H9 (cell line): Measurements from ENCODE around the gene ATF6. TPM values are rescaled to one million over a fixed set of nuclear protein-coding genes. Genes with fewer than 3 reads are reported as not detected.

ENCODE experiments used
- DNase-seq: peaks from one replicate; pipeline ENCODE4 v3.0.0-alpha.2; 2017
- H2AFZ ChIP-seq: one replicate; pipeline ENCODE4 v1.6.1; 2013; ENCODE audit warnings: mild to moderate bottlenecking, low read length, control low read depth, moderate library complexity
- H2AK5ac ChIP-seq: 2 replicates; pipeline ENCODE4 v1.6.1; 2013; ENCODE audit warnings: low read length, control low read depth, mixed read lengths; ENCODE audit not compliant: insufficient read length
- H2BK120ac ChIP-seq: one replicate; pipeline ENCODE4 v1.6.1; 2013; ENCODE audit warnings: low read depth, mild to moderate bottlenecking, low read length, control low read depth, inconsistent platforms; ENCODE audit not compliant: poor library complexity, severe bottlenecking
- H2BK12ac ChIP-seq: 2 replicates; pipeline ENCODE4 v1.6.1; 2013; ENCODE audit warnings: low read length, control low read depth, mixed read lengths, low read depth; ENCODE audit not compliant: insufficient read length
- H2BK15ac ChIP-seq: 2 replicates; pipeline ENCODE4 v1.6.1; 2013; ENCODE audit warnings: low read depth, low read length, control low read depth
- H2BK20ac ChIP-seq: one replicate; pipeline ENCODE4 v1.6.1; 2013; ENCODE audit warnings: low read depth, mild to moderate bottlenecking, low read length, control low read depth, inconsistent platforms; ENCODE audit not compliant: poor library complexity, severe bottlenecking
- H2BK5ac ChIP-seq: 2 replicates; pipeline ENCODE4 v1.6.1; 2013; ENCODE audit warnings: low read length, control low read depth, mixed read lengths; ENCODE audit not compliant: insufficient read length
- H3K14ac ChIP-seq: 2 replicates; pipeline ENCODE4 v1.6.1; 2013; ENCODE audit warnings: low read length, control low read depth; ENCODE audit not compliant: insufficient read depth
- H3K18ac ChIP-seq: 2 replicates; pipeline ENCODE4 v1.6.1; 2013; ENCODE audit warnings: low read depth, mild to moderate bottlenecking, mixed read lengths, low read length, control low read depth; ENCODE audit not compliant: insufficient read length
- H3K23ac ChIP-seq: 2 replicates; pipeline ENCODE4 v1.6.1; 2013; ENCODE audit warnings: low read length, control low read depth, mixed read lengths, low read depth; ENCODE audit not compliant: insufficient read length
- H3K23me2 ChIP-seq: 2 replicates; pipeline ENCODE4 v1.6.1; 2013; ENCODE audit warnings: low read depth, mild to moderate bottlenecking, mixed read lengths, low read length, control low read depth; ENCODE audit not compliant: insufficient read length, poor library complexity, severe bottlenecking
- H3K27ac ChIP-seq: 2 replicates; pipeline ENCODE4 v1.5.1; 2013; ENCODE audit warnings: low read length, control low read depth, mixed read lengths, low read depth; ENCODE audit not compliant: insufficient read length
- H3K27me3 ChIP-seq: 2 replicates; pipeline ENCODE4 v1.6.1; 2013; ENCODE audit warnings: low read length, control low read depth, inconsistent platforms; ENCODE audit not compliant: insufficient read depth
- H3K4ac ChIP-seq: 2 replicates; pipeline ENCODE4 v1.6.1; 2013; ENCODE audit warnings: low read depth, mild to moderate bottlenecking, control low read depth, inconsistent platforms, low read length, moderate library complexity
- H3K4me1 ChIP-seq: 2 replicates; pipeline ENCODE4 v1.6.1; 2013; ENCODE audit warnings: low read length, control low read depth, inconsistent platforms; ENCODE audit not compliant: insufficient read depth
- H3K4me2 ChIP-seq: 2 replicates; pipeline ENCODE4 v1.6.1; 2013; ENCODE audit warnings: low read length, control low read depth, mixed read lengths; ENCODE audit not compliant: insufficient read length, insufficient read depth
- H3K56ac ChIP-seq: 2 replicates; pipeline ENCODE4 v1.6.1; 2013; ENCODE audit warnings: low read depth, mild to moderate bottlenecking, mixed read lengths, low read length, control low read depth; ENCODE audit not compliant: insufficient read length
- H3K79me1 ChIP-seq: 2 replicates; pipeline ENCODE4 v1.6.1; 2013; ENCODE audit warnings: low read depth, mild to moderate bottlenecking, moderate library complexity, low read length, control low read depth, inconsistent platforms; ENCODE audit not compliant: insufficient read depth, poor library complexity, severe bottlenecking
- H3K79me2 ChIP-seq: 2 replicates; pipeline ENCODE4 v1.6.1; 2013; ENCODE audit warnings: low read length, control low read depth, inconsistent platforms; ENCODE audit not compliant: insufficient read depth
- H3K9ac ChIP-seq: 2 replicates; pipeline ENCODE4 v1.6.1; 2013; ENCODE audit warnings: low read length, control low read depth, mixed read lengths; ENCODE audit not compliant: insufficient read length; ENCODE audit errors: extremely low read depth
- H3K9me3 ChIP-seq: one replicate; pipeline ENCODE4 v1.6.1; 2013; ENCODE audit warnings: low read depth, low read length, inconsistent platforms; ENCODE audit not compliant: control insufficient read depth
- H3T11ph ChIP-seq: one replicate; pipeline ENCODE4 v1.6.1; 2013; ENCODE audit warnings: mild to moderate bottlenecking, low read length, control low read depth, inconsistent platforms
- H4K20me1 ChIP-seq: one replicate; pipeline ENCODE4 v1.6.1; 2013; ENCODE audit not compliant: control insufficient read depth, insufficient read length, insufficient read depth
- H4K5ac ChIP-seq: 2 replicates; pipeline ENCODE4 v1.6.1; 2013; ENCODE audit warnings: low read depth, mild to moderate bottlenecking, mixed read lengths, low read length, control low read depth; ENCODE audit not compliant: insufficient read length
- H4K8ac ChIP-seq: replicated peaks from 2 replicates; pipeline ENCODE4 v1.6.1; 2013; ENCODE audit warnings: low read length, control low read depth, mixed read lengths, low read depth; ENCODE audit not compliant: insufficient read length
- H4K91ac ChIP-seq: 2 replicates; pipeline ENCODE4 v1.6.1; 2013; ENCODE audit warnings: low read depth, mild to moderate bottlenecking, moderate library complexity, mixed read lengths, low read length, control low read depth; ENCODE audit not compliant: insufficient read length
- H3K27ac Mint-ChIP-seq, 3 experiments: 2 replicates in 2 of 3; 3 replicates in 1 of 3; pipeline ENCODE4 v1.8.0; 2020 to 2021; ENCODE audit warnings: mixed read lengths in 3 of 3, mild to moderate bottlenecking in 1 of 3, moderate library complexity in 1 of 3
- H3K27me3 Mint-ChIP-seq: 2 replicates; pipeline ENCODE4 v1.8.0; 2021; ENCODE audit warnings: low read depth, mild to moderate bottlenecking, moderate library complexity, mixed read lengths
- H3K36me3 Mint-ChIP-seq, 3 experiments: 2 replicates in 2 of 3; 3 replicates in 1 of 3; pipeline ENCODE4 v1.8.0; 2020 to 2021; ENCODE audit warnings: low read depth in 3 of 3, mixed read lengths in 3 of 3; ENCODE audit not compliant: insufficient read depth in 1 of 3
- H3K4me1 Mint-ChIP-seq, 2 experiments: 2 replicates each; pipeline ENCODE4 v1.8.0; 2020; ENCODE audit warnings: mixed read lengths in 2 of 2
- H3K4me3 Mint-ChIP-seq, 2 experiments: 2 replicates in 1 of 2; 3 replicates in 1 of 2; pipeline ENCODE4 v1.8.0; 2020 to 2021; ENCODE audit warnings: mild to moderate bottlenecking in 2 of 2, mixed read lengths in 2 of 2, moderate library complexity in 1 of 2
- H3K9me3 Mint-ChIP-seq, 2 experiments: 2 replicates in 1 of 2; 3 replicates in 1 of 2; pipeline ENCODE4 v1.8.0; 2020; ENCODE audit warnings: mild to moderate bottlenecking in 2 of 2, mixed read lengths in 2 of 2, moderate library complexity in 1 of 2
- CTCF ChIP-seq: fragments of 200-600 bp; sonication (generic); conservative IDR thresholded peaks from 3 replicates; pipeline ENCODE4 v1.8.0; 2021; ENCODE audit warnings: antibody characterized with exemption, mild to moderate bottlenecking
- WGBS: extraction: QIAGEN DNeasy Blood & Tissue Kit; methylation state at CpG from one replicate; pipeline ENCODE4 v1.1.7; 2013; ENCODE audit warnings: missing lambda C conversion rate, low lambda C conversion rate, mixed read lengths; ENCODE audit not compliant: insufficient read length; ENCODE audit errors: extremely low coverage; 5-methylcytosine and 5-hydroxymethylcytosine counted together
- total RNA-seq: library from RNA; stranded (reverse); gene quantifications from 2 replicates; pipeline ENCODE4 v1.2.1, GENCODE V29; 2021

ATF6 gene
- total RNA-seq, 1 experiment from 2014 or later = 11.2 TPM

GRCh38 chr1:161817176-161817730 is 51.1 kb downstream of the ATF6 start:
- Mint-ChIP-seq H3K4me3 (no peak overlapping the region), H3K27me3 (no peaks in the 10 kb centered on the region), H3K27ac (no peak overlapping the region), H3K4me1 (no peaks in the 10 kb centered on the region), H3K9me3 (no peaks in the 10 kb centered on the region), H3K36me3 (peaks cover 0 to 5% (median 4%) of the 10 kb centered on the region in 3 experiments; a peak in 4 of 7 replicates)
- Histone ChIP-seq H3K9me3 (no peaks in the 10 kb centered on the region), H3K56ac (no peak overlapping the region), H3K4me1 (no peaks in the 10 kb centered on the region), H2BK20ac (no peak overlapping the region), H3T11ph (no peak overlapping the region), H3K4me2 (no peak overlapping the region), H3K4ac (no peak overlapping the region), H2BK120ac (no peak overlapping the region), H3K79me1 (no peaks in the 10 kb centered on the region), H3K9ac (no peak overlapping the region), H2AK5ac (no peak overlapping the region), H3K14ac (no peak overlapping the region), H2BK15ac (no peak overlapping the region), H2BK5ac (no peak overlapping the region), H4K20me1 (no peaks in the 10 kb centered on the region), H3K23ac (no peak overlapping the region), H3K79me2 (no peaks in the 10 kb centered on the region), H3K23me2 (no peaks in the 10 kb centered on the region), H4K8ac (no peak overlapping the region), H2AFZ (no peak overlapping the region), H4K5ac (no peak overlapping the region), H3K18ac (no peak overlapping the region), H3K27me3 (no peaks in the 10 kb centered on the region), H2BK12ac (no peak overlapping the region), H3K27ac (no peak overlapping the region), H4K91ac (no peak overlapping the region)
- no peak for DNase-seq
- TF ChIP-seq CTCF = no peak
- no CpG with 5 or more reads among the region's 4 CpGs for WGBS
